ENCODE data around the gene MACROD2. TPM values are rescaled to one million over a fixed set of nuclear protein-coding genes. Genes with fewer than 3 reads are reported as not detected.

MACROD2 gene
- total RNA-seq, 1 experiment from 2014 or later = 1.5 TPM

- DNase-seq = no peak
- no peaks in the 10 kb centered on the region for H3K27me3 ChIP-seq (ENCODE audit: control insufficient read depth, insufficient read depth, low read length)
- no peak overlapping the region for H3K4me3 ChIP-seq (ENCODE audit: insufficient read depth, low read depth, low read length)
- H3K36me3 ChIP-seq (replicated peaks; ENCODE audit: control insufficient read depth, insufficient read depth, low read length) = no peaks in the 10 kb centered on the region
Measured at GRCh38 chr20:14518648-14519047, 523.3 kb downstream of the MACROD2 start.

DNA sequence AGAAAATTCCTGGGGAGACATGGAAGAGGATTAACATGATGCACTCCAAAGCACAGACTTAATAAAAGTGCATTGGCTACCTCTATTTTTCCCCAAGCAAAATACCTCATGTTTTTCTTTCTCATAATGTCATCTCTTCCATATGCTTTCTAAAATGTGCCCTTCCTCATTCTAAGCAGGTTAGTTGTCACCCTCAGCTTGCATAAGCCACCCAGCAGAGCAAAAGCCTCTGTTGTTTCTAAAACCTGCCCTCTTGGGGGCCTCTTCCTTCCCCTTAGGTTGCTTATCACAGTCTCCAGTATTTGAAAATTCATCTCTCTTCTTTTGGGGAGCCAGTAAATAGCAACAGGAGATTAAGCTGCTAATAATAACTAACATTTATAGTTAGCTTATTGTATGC lies 525.7 kb downstream of the MACROD2 start:
- no peak overlapping the region for H3K4me3 ChIP-seq (ENCODE audit: insufficient read depth, low read depth, low read length)
- no peaks in the 10 kb centered on the region for H3K36me3 ChIP-seq (replicated peaks; ENCODE audit: control insufficient read depth, insufficient read depth, low read length)
- no peaks in the 10 kb centered on the region for H3K27me3 ChIP-seq (ENCODE audit: control insufficient read depth, insufficient read depth, low read length)
- DNase-seq = no peak

GRCh38 chr20:14521436-14521835 lies 526.1 kb downstream of the MACROD2 start:
- Histone ChIP-seq H3K27me3 (ENCODE audit: control insufficient read depth, insufficient read depth, low read length) (no peaks in the 10 kb centered on the region), H3K36me3 (replicated peaks; ENCODE audit: control insufficient read depth, insufficient read depth, low read length) (no peaks in the 10 kb centered on the region), H3K4me3 (ENCODE audit: insufficient read depth, low read depth, low read length) (no peak overlapping the region)
- DNase-seq = no peak

- no peaks in the 10 kb centered on the region for H3K27me3 ChIP-seq (ENCODE audit: control insufficient read depth, insufficient read depth, low read length)
- no peak overlapping the region for H3K4me3 ChIP-seq (ENCODE audit: insufficient read depth, low read depth, low read length)
- DNase-seq = no peak
- H3K36me3 ChIP-seq (replicated peaks; ENCODE audit: control insufficient read depth, insufficient read depth, low read length) = no peaks in the 10 kb centered on the region
Measured at GRCh38 chr20:14522595-14522994, 527.3 kb downstream of the MACROD2 start.

DNA sequence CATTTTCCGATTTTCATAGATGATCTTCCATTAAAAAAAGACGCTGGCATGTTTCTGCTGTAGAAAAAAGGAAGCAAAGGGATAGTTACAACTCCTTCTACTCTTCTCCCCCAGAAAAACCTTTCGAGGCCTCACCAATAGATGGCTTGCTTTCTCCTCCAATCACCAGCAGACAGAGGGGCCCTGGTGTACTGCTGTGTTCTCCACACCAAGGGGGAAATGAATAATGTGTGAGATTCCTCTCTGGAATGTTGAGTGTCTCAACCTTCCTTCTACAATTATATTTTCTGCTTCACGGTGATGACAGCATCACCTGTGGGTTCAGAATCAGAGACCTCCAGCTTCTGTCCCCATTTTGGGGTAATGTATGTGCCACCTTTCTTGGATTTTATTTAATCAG lies 527.8 kb downstream of the MACROD2 start:
- Histone ChIP-seq H3K36me3 (replicated peaks; ENCODE audit: control insufficient read depth, insufficient read depth, low read length) (no peaks in the 10 kb centered on the region), H3K27me3 (ENCODE audit: control insufficient read depth, insufficient read depth, low read length) (no peaks in the 10 kb centered on the region), H3K4me3 (ENCODE audit: insufficient read depth, low read depth, low read length) (no peak overlapping the region)
- DNase-seq = no peak

DNA sequence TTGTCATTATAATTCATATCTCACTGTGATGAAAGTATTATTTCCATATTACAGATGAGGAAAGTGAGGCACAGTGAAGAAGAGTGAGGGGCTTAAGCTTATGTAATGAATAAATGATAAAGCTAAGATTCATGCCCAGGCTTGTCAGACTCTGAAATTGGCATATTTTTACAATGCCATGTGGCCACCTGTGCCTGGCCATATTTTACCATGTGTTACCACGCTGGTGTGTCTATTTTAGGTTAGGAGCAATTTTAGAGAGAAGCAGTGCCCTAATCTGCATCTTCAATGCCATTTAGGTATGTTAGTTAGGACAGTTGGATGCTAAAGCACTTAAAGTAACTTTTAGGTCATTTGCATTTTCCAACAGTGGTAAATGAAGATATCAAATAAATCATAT lies 530.1 kb downstream of the MACROD2 start:
- Histone ChIP-seq H3K36me3 (replicated peaks; ENCODE audit: control insufficient read depth, insufficient read depth, low read length) (no peaks in the 10 kb centered on the region), H3K27me3 (ENCODE audit: control insufficient read depth, insufficient read depth, low read length) (no peaks in the 10 kb centered on the region), H3K4me3 (ENCODE audit: insufficient read depth, low read depth, low read length) (no peak overlapping the region)
- no peak for DNase-seq

DNA sequence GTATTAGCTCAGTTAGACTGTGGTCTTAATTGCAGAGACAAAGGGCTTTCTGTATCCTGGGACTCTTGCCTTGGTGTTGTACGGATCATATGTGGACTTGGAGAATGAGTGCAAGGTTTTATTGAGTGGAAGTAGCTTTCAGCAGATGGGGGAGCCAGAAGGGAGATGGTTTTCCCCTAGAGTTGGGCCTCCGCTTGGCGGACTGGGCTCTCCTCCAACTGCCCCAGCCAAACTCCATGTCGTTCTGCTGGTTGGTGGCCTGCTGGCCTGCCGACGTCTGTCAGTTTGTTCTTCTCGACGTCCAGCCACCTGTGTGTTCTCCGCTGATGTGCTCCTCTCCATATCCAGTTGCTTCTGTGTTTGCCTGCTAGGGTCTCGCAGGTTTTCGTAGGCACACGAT lies 531.6 kb downstream of the MACROD2 start:
- Histone ChIP-seq H3K36me3 (replicated peaks; ENCODE audit: control insufficient read depth, insufficient read depth, low read length) (no peaks in the 10 kb centered on the region), H3K4me3 (ENCODE audit: insufficient read depth, low read depth, low read length) (no peak overlapping the region), H3K27me3 (ENCODE audit: control insufficient read depth, insufficient read depth, low read length) (no peaks in the 10 kb centered on the region)
- DNase-seq = no peak

GRCh38 chr20:14531786-14532185 lies 536.5 kb downstream of the MACROD2 start:
- Histone ChIP-seq H3K27me3 (ENCODE audit: control insufficient read depth, insufficient read depth, low read length) (no peaks in the 10 kb centered on the region), H3K36me3 (replicated peaks; ENCODE audit: control insufficient read depth, insufficient read depth, low read length) (no peaks in the 10 kb centered on the region), H3K4me3 (ENCODE audit: insufficient read depth, low read depth, low read length) (no peak overlapping the region)
- DNase-seq = no peak

- H3K36me3 ChIP-seq (replicated peaks; ENCODE audit: control insufficient read depth, insufficient read depth, low read length) = no peaks in the 10 kb centered on the region
- H3K4me3 ChIP-seq (ENCODE audit: insufficient read depth, low read depth, low read length) = no peak overlapping the region
- DNase-seq = no peak
- H3K27me3 ChIP-seq (ENCODE audit: control insufficient read depth, insufficient read depth, low read length) = no peaks in the 10 kb centered on the region
Measured at GRCh38 chr20:14536738-14537137, 541.4 kb downstream of the MACROD2 start.

DNA sequence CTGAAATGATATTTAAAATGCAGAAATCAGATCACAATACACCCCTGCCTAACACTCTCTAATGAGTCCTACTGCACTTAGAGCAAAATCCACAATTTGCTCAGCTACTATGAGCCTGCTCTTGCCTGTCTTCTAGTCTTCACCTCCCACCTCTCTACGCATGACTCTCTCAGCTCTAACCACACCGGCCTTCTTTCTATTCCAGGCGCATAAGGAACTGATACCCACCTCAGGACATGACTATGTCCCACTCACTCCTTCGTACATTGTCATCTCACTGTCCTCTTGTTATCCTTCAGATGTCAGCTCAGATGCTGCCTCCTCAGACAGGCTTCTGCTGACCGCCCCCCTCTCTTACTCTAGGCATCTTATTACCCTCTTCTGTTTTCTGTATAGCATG lies 543.1 kb downstream of the MACROD2 start:
- DNase-seq = no peak
- Histone ChIP-seq H3K4me3 (ENCODE audit: insufficient read depth, low read depth, low read length) (no peak overlapping the region), H3K36me3 (replicated peaks; ENCODE audit: control insufficient read depth, insufficient read depth, low read length) (no peaks in the 10 kb centered on the region), H3K27me3 (ENCODE audit: control insufficient read depth, insufficient read depth, low read length) (no peaks in the 10 kb centered on the region)

DNA sequence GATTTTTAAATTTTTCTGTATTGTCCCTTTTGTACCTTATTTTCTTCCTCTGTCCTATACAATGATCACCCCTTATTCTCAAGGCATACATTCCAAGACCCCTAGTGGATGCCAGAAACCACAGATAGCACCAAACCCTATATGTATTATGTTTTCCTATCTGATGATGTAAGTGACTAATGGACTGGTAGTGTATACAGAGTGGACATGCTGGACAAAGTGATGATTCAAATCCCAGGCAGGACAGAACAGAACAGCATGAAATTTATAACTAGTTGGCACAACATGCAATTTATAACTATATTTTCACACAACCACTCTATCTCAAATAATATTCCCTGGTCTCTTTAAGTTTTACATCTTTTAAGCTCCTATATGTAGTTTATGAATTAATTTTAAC lies 547.7 kb downstream of the MACROD2 start:
- Histone ChIP-seq H3K4me3 (ENCODE audit: insufficient read depth, low read depth, low read length) (no peak overlapping the region), H3K27me3 (ENCODE audit: control insufficient read depth, insufficient read depth, low read length) (no peaks in the 10 kb centered on the region), H3K36me3 (replicated peaks; ENCODE audit: control insufficient read depth, insufficient read depth, low read length) (no peaks in the 10 kb centered on the region)
- no peak for DNase-seq

GRCh38 chr20:14544688-14545087 lies 549.4 kb downstream of the MACROD2 start:
- Histone ChIP-seq H3K4me3 (ENCODE audit: insufficient read depth, low read depth, low read length) (no peak overlapping the region), H3K27me3 (ENCODE audit: control insufficient read depth, insufficient read depth, low read length) (no peaks in the 10 kb centered on the region), H3K36me3 (replicated peaks; ENCODE audit: control insufficient read depth, insufficient read depth, low read length) (no peaks in the 10 kb centered on the region)
- DNase-seq = no peak

DNA sequence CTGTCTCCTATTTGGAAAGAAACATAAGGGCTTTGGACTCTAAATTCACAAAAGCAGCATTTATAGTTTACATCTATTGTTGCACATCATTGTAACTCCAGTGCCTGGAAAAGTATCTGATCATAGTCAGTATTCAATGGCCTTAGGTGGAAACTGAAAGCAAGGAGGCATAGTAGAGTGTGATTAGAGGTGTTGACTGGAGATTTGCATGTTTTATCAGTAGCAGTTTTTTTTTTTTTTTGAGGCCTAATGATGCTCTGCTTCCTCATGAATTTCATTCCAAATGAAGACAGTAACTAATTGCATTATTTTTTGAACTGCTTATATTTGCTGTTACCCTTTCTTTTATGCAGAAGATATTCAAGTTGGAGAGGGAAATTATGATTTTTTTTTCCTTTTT lies 555.3 kb downstream of the MACROD2 start:
- DNase-seq = no peak
- Histone ChIP-seq H3K27me3 (ENCODE audit: control insufficient read depth, insufficient read depth, low read length) (no peaks in the 10 kb centered on the region), H3K4me3 (ENCODE audit: insufficient read depth, low read depth, low read length) (no peak overlapping the region), H3K36me3 (replicated peaks; ENCODE audit: control insufficient read depth, insufficient read depth, low read length) (no peaks in the 10 kb centered on the region)

GRCh38 chr20:14553774-14554534 lies 558.6 kb downstream of the MACROD2 start:
- no peak for DNase-seq
- Histone ChIP-seq H3K27me3 (ENCODE audit: control insufficient read depth, insufficient read depth, low read length) (no peaks in the 10 kb centered on the region), H3K4me3 (ENCODE audit: insufficient read depth, low read depth, low read length) (no peak overlapping the region), H3K36me3 (replicated peaks; ENCODE audit: control insufficient read depth, insufficient read depth, low read length) (no peaks in the 10 kb centered on the region)

GRCh38 chr20:14555676-14556075 lies 560.4 kb downstream of the MACROD2 start:
- no peak for DNase-seq
- H3K27me3 ChIP-seq (ENCODE audit: control insufficient read depth, insufficient read depth, low read length) = no peaks in the 10 kb centered on the region
- no peak overlapping the region for H3K4me3 ChIP-seq (ENCODE audit: insufficient read depth, low read depth, low read length)
- H3K36me3 ChIP-seq (replicated peaks; ENCODE audit: control insufficient read depth, insufficient read depth, low read length) = no peaks in the 10 kb centered on the region

DNA sequence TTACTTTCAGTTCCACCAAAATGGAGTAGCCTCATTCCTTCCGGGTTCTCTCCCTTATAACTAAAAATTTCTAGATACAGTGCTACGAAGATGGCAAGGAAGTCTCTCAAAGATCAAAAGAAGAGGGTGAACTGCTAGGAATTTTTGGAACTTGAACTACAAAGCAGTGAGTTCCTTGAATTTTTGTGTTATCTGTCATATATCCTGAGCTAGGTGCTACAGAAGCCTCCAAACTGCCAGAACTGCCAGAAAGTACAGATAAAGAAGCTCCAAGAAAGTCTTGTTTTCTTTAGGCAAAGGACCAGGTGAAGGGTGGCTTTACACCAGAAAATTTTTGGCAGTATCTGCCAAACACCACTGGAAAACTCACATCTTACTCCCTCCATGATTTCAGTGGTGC lies 560.9 kb downstream of the MACROD2 start:
- Histone ChIP-seq H3K27me3 (ENCODE audit: control insufficient read depth, insufficient read depth, low read length) (no peaks in the 10 kb centered on the region), H3K4me3 (ENCODE audit: insufficient read depth, low read depth, low read length) (no peak overlapping the region), H3K36me3 (replicated peaks; ENCODE audit: control insufficient read depth, insufficient read depth, low read length) (no peaks in the 10 kb centered on the region)
- no peak for DNase-seq

Data from H7 (cell line).